Activated T-helper 2 cell treated with anti-CD3 and anti-CD28 coated beads, Interferon-gamma antibody, Interleukin-2, Interleukin-4, amounts not matched to agents 10 μg/mL and 5 μg/mL and 100 μg/mL, durations not matched to agents 14 hours and 24 hours and 36 hours (primary cell): ENCODE measurements around the gene EPHA10. TPM values are rescaled to one million over a fixed set of nuclear protein-coding genes. Genes with fewer than 3 reads are reported as not detected.
"Not testable (repeated sequence)": the region's sequence is repeated elsewhere in the genome, so short reads cannot be mapped to it uniquely, and the experiment has no call there.

ENCODE experiments used
- DNase-seq: peaks from one replicate; pipeline ENCODE4 v3.0.0; 2021; ENCODE audit warnings: low spot score
- H3K27ac Mint-ChIP-seq: one replicate; pipeline ENCODE4 v1.8.0; 2021; ENCODE audit warnings: mixed read lengths
- H3K27me3 Mint-ChIP-seq: one replicate; pipeline ENCODE4 v1.8.0; 2021; ENCODE audit warnings: low read depth, mixed read lengths
- H3K36me3 Mint-ChIP-seq: one replicate; pipeline ENCODE4 v1.8.0; 2021; ENCODE audit warnings: low read depth, mixed read lengths
- H3K4me1 Mint-ChIP-seq: one replicate; pipeline ENCODE4 v1.8.0; 2021; ENCODE audit warnings: low read depth, mixed read lengths
- H3K4me3 Mint-ChIP-seq: one replicate; pipeline ENCODE4 v1.8.0; 2021; ENCODE audit warnings: low read depth, mild to moderate bottlenecking, moderate library complexity, mixed read lengths
- H3K9me3 Mint-ChIP-seq: one replicate; pipeline ENCODE4 v1.8.0; 2021; ENCODE audit warnings: mixed read lengths
- intact Hi-C: fragments of 100-400 bp; cut with micrococcal nuclease; formaldehyde crosslinking; loops from one replicate; pipeline ENCODE4 v1.15.1; 2023
- total RNA-seq: library from RNA; stranded (reverse); gene quantifications from 2 replicates; pipeline ENCODE4 v1.2.3, GENCODE V29; 2022

Gene EPHA10
- total RNA-seq, 1 donor from 2014 or later: 0.21 TPM

GRCh38 chr1:37795340-37796125 is 30.6 kb upstream of the EPHA10 start:
- Mint-ChIP-seq H3K27ac (no peak overlapping the region), H3K9me3 (no peaks in the 10 kb centered on the region), H3K27me3 (peaks cover 32% of the 10 kb centered on the region), H3K36me3 (peaks cover 16% of the 10 kb centered on the region), H3K4me3 (peak overlapping the region; percentile 66), H3K4me1 (peaks cover 10% of the 10 kb centered on the region)
- intact Hi-C loops: loop anchor here (2.0 kb wide), 1 partner anchor 61 kb away; no protein-coding TSS in a partner anchor
- DNase-seq: peak; percentile 46

GRCh38 chr1:37794372-37795339 is 29.7 kb upstream of the EPHA10 start:
- intact Hi-C loops: loop anchor here (2.0 kb wide), 1 partner anchor 60 kb away; no protein-coding TSS in a partner anchor

DNA sequence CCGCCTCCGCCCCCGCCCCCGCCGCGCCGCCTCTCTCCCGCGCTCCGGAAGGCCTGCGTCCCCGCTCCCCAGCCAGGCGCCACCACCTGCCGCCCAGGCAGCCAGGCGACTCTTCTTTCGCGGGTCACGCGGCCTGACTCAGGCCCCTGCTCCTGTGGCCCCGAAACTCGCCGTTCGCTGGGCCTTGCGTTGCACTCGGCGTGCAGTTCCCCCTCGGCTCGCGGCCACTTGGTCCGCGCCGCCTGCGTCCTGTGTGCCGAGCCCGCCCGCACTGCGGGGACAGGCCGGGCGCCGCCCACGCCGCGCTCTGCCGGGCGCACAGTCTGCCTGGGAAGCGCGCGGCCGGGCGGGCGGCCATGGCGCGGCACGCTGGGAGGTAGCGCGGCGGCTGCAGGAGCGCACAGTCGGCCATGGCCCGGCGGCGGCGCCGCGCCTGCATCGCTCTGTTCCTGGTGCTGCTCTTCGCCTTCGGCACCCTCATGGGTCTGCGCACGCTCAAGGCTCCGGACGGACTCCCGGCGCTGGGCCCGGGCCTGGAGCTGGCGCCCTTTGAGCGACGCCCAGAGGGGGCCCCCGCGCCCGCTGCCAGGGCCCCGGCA is 29.0 kb upstream of the EPHA10 start, which contains the start of gene MANEAL:
Gene MANEAL, plus strand, starts transcription at position 75 of the 599 bp plus-strand sequence. Its CDS starts 336 bp downstream, at position 411.
- no peak within 1 kb of the TSS for H3K27ac Mint-ChIP-seq
- DNase-seq: peak; percentile 15
- H3K4me1 Mint-ChIP-seq: peaks cover 10% of the 10 kb centered on the region
- peaks cover 2% of the 10 kb centered on the region for H3K36me3 Mint-ChIP-seq
- H3K4me3 Mint-ChIP-seq: peak within 1 kb of the TSS; percentile 60
- peaks cover 37% of the 10 kb centered on the region for H3K27me3 Mint-ChIP-seq
- intact Hi-C loops: loop anchor here (2.0 kb wide), 1 partner anchor 59 kb away; no protein-coding TSS in a partner anchor
- H3K9me3 Mint-ChIP-seq: no peaks in the 10 kb centered on the region

More at GRCh38 chr1:37794372-37795339, 29.7 kb upstream of the EPHA10 start:
- Mint-ChIP-seq H3K27me3 (peaks cover 37% of the 10 kb centered on the region), H3K9me3 (no peaks in the 10 kb centered on the region), H3K27ac (no peak overlapping the region), H3K4me1 (peaks cover 10% of the 10 kb centered on the region), H3K36me3 (peaks cover 7% of the 10 kb centered on the region), H3K4me3 (peak overlapping the region; percentile 66)
- DNase-seq: no peak

- H3K36me3 Mint-ChIP-seq: no peaks in the 10 kb centered on the region
- intact Hi-C loops: no loop called here
These were observed 28.2 kb upstream of the EPHA10 start for GRCh38 chr1:37792943-37793686.

DNA sequence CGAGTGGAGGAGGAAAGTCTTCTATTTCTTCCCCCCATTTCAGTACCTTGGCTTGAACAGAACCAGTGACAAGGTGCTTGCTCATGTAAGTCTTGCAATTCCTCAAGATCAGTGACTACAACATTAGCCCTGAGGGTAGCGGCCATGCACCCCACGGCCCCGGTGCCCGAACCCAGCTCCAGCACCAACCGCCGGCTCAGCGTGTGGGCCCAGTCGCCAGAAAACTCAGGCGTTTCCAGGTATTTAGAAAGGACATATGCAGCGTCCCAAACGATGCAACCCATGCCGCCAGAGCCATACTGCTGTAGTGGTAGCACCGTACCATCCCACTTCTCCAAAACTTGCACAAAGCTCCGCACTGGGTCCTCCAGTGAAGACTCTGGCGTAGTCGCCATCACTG is 17.6 kb upstream of the EPHA10 start:
- DNase-seq: no peak
- no peaks in the 10 kb centered on the region for H3K36me3 Mint-ChIP-seq
- H3K27me3 Mint-ChIP-seq: peaks cover 14% of the 10 kb centered on the region
- intact Hi-C loops: no loop called here
- peaks cover under 1% of the 10 kb centered on the region for H3K4me1 Mint-ChIP-seq
- H3K4me3 Mint-ChIP-seq: no peak overlapping the region
- no peak overlapping the region for H3K27ac Mint-ChIP-seq
- no peaks in the 10 kb centered on the region for H3K9me3 Mint-ChIP-seq

More at GRCh38 chr1:37792943-37793686, 28.2 kb upstream of the EPHA10 start:
- no peak overlapping the region for H3K27ac Mint-ChIP-seq
- peak overlapping the region; percentile 5 for H3K4me3 Mint-ChIP-seq
- no peak for DNase-seq
- peaks cover 41% of the 10 kb centered on the region for H3K27me3 Mint-ChIP-seq
- peaks cover 10% of the 10 kb centered on the region for H3K4me1 Mint-ChIP-seq
- no peaks in the 10 kb centered on the region for H3K9me3 Mint-ChIP-seq

- intact Hi-C loops: no loop called here
- H3K27me3 Mint-ChIP-seq: peaks cover 6% of the 10 kb centered on the region
These were observed 13.7 kb upstream of the EPHA10 start for GRCh38 chr1:37778654-37779053.

GRCh38 chr1:37776946-37777516 is 12.1 kb upstream of the EPHA10 start:
- Mint-ChIP-seq H3K9me3 (no peaks in the 10 kb centered on the region), H3K36me3 (no peaks in the 10 kb centered on the region), H3K27me3 (peaks cover 6% of the 10 kb centered on the region), H3K4me1 (peaks cover 4% of the 10 kb centered on the region), H3K4me3 (no peak overlapping the region), H3K27ac (no peak overlapping the region)
- intact Hi-C loops: no loop called here
- no peak for DNase-seq

More at GRCh38 chr1:37778654-37779053, 13.7 kb upstream of the EPHA10 start:
- H3K27ac Mint-ChIP-seq: no peak overlapping the region
- peaks cover 4% of the 10 kb centered on the region for H3K4me1 Mint-ChIP-seq
- H3K9me3 Mint-ChIP-seq: no peaks in the 10 kb centered on the region
- H3K36me3 Mint-ChIP-seq: no peaks in the 10 kb centered on the region
- no peak for DNase-seq
- no peak overlapping the region for H3K4me3 Mint-ChIP-seq

DNA sequence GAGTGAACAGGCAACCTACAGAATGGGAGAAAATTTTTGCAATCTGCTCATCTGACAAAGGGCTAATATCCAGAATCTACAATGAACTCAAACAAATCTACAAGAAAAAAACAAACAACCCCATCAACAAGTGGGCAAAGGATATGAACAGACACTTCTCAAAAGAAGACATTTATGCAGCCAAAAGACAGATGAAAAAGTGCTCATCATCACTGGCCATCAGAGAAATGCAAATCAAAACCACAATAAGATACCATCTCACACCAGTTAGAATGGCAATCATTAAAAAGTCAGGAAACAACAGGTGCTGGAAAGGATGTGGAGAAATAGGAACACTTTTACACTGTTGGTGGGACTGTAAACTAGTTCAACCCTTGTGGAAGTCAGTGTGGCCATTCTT is 6.5 kb upstream of the EPHA10 start:
- H3K36me3 Mint-ChIP-seq, intact Hi-C loops: not testable (repeated sequence)

DNA sequence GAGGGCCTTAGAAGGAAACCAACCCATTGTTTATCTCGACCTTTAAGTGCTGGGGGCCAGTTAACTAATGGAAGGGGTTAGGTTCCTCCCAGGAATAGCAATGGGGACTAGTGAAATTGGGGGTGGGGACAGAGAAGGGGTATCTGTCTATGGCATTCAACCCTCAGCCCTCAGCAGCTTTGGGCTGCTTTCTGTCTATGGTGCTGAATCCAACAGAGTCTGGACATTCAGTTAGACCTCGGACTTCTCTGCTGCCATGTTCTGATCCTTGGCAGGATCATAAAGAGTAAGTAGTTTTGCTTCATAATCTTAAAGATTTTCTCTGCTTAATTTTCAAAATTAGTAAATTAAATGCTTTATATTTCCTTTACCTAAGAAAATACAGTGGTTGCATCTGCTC is 2.6 kb upstream of the EPHA10 start:
- H3K27ac Mint-ChIP-seq: no peak overlapping the region
- H3K4me3 Mint-ChIP-seq: no peak overlapping the region
- intact Hi-C loops: no loop called here
- no peaks in the 10 kb centered on the region for H3K36me3 Mint-ChIP-seq
- H3K4me1 Mint-ChIP-seq: peaks cover 9% of the 10 kb centered on the region
- no peak for DNase-seq
- H3K9me3 Mint-ChIP-seq: no peaks in the 10 kb centered on the region
- peaks cover 67% of the 10 kb centered on the region for H3K27me3 Mint-ChIP-seq

More for the DNA sequence above, 6.5 kb upstream of the EPHA10 start:
- H3K27ac Mint-ChIP-seq, DNase-seq, H3K4me1 Mint-ChIP-seq, H3K4me3 Mint-ChIP-seq, H3K9me3 Mint-ChIP-seq: not testable (repeated sequence)
- H3K27me3 Mint-ChIP-seq: peaks cover 33% of the 10 kb centered on the region

DNA sequence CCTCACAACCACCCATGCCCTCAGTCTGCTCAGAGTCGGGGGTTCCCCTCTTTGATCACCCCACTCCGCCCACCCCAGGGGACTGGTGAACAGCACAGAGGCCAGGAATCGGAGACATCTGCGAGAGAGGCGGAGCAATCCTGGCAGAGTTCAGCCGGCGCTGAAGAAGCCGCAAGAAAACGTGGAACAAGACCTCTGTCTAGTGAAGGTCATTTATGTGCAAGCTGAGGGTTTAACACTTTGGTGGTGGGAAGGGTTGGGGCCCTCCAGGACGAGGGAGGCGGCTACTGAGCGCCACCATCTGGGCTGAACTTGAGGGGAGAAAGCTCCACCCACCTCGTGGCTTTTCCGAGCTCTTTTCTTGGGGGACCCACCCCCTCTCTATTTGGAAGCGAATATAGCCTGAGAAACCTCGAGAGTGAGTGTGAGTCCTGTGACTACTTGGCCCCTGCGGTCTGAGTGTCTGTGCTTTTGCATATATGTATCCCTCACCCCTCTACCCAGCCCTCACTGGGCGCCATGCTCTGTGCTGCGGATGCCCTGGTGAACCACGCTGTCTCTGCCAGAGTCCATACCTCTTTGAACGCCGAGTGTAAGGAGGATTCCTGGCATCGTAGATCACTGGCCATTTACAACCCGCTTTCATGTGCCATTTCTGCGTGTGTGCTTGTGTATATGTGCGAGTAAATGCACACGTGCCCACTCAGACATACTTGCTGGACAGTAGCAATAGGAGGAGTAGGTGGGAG is 1.2 kb upstream of the EPHA10 start:
- intact Hi-C loops: no loop called here
- no peak for DNase-seq
- Mint-ChIP-seq H3K36me3 (no peaks in the 10 kb centered on the region), H3K9me3 (no peaks in the 10 kb centered on the region), H3K4me3 (peak overlapping the region; percentile 35), H3K27ac (no peak overlapping the region), H3K27me3 (peaks cover 70% of the 10 kb centered on the region), H3K4me1 (peaks cover 9% of the 10 kb centered on the region)

DNA sequence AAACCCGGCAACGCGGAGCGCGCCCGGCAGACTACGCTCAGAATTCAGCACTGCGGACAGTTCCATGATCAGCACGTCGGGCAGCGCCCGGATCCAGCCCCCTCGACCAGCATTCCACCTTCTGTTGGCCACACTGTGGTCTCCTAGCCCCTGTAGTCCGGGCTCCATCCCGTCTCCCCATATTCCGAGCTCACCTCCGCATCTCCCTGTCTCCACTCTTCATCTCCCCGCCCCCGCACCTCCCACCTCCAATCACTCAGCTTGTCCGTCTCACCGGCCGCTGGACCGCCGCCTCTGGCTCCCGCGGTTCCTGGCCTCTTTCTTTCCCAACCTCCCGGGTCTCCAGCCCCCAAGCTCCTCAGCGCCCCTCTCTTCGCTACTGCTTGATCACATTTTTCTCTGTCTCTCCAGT is 500 bp downstream of the EPHA10 start:
- Mint-ChIP-seq H3K27ac (no peak overlapping the region), H3K4me1 (peaks cover 9% of the 10 kb centered on the region), H3K36me3 (no peaks in the 10 kb centered on the region), H3K27me3 (peaks cover 60% of the 10 kb centered on the region), H3K9me3 (no peaks in the 10 kb centered on the region), H3K4me3 (no peak overlapping the region)
- DNase-seq: peak; percentile 44
- intact Hi-C loops: no loop called here
